Stimulated activated CD4-positive, alpha-beta T cell treated with anti-CD3 and anti-CD28 coated beads, Interleukin-1b, Interleukin-23, amount 100 ng/mL, for 4 hours (primary cell): ENCODE results near the gene PFN4.
A peak's percentile ranks its signal among the peaks of the same experiment; 100 is the strongest.
"Not testable (repeated sequence)": the region's sequence is repeated elsewhere in the genome, so short reads cannot be mapped to it uniquely, and the experiment has no call there.

Experiments
- DNase-seq, 2 donors: peaks; one replicate each; pipeline ENCODE4 v3.0.0-alpha.2; 2020; ENCODE audit warnings: low read depth in 2 of 2

The PFN4 gene, protein sequence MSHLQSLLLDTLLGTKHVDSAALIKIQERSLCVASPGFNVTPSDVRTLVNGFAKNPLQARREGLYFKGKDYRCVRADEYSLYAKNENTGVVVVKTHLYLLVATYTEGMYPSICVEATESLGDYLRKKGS

DNA sequence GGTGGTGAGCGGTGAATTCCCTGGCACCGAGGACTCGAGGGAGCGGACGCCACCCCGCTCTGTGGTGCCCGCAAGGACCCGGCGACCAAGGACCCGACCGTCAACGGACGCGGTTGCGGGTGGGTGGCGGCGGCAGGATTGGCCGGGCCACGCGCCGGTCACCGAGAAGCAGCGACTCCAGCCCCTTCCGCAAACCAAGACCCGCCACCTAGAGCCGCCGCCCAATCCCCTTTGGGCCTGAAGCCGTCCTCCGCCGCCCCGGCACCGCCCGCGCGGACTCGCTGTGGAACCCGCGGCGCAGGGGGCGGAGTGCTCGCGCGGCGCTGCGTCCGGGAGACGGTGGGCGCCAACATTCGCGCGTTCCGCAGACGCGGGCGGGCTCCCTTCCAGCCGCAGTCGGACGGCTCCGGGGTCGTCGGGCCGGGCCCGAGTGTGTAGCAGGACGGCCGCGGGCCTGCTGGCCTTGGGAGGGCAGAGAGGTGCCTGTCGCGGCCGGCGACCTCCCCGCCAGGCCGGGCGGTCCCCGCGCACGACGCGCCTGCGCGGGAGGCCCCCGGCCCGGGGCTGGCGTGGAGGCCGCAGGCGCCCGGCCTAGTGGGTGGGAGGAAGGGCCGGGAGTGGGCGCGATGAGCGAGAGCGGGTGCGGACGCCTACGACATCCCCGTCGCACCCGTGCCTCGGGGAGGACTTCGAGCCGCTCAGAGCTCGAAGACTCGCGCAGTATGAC is at the start of gene PFN4, which contains the start of gene FAM228B:
Gene PFN4, minus strand, starts transcription at position 140 of the 727 bp plus-strand sequence. CDS start 799 bp downstream, outside the sequence.
Gene FAM228B, plus strand, starts transcription at position 275 of the 727 bp plus-strand sequence. CDS start 893 bp downstream, outside the sequence.
- DNase-seq, result peak; percentile 26 to 55

DNA sequence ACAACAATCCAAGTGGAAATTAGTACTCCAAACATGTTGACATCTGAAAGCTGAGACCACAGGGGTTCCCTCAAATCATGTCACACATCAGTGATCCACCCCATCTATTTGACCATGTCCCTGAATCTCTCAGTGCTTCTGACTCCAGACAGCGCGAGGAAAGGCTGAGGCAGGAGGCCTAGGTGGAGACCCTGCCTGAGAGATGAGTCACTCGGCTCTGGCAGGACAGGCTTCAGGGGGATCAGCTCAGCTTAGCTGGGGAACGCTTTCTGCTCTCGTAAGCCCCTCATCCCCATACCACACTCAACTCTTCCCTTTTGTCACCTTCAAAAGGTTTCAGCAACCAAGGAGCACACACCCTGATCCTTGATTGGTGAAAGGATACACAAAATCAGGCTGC is 45.9 kb upstream of the PFN4 start:
- no peak for DNase-seq

DNA sequence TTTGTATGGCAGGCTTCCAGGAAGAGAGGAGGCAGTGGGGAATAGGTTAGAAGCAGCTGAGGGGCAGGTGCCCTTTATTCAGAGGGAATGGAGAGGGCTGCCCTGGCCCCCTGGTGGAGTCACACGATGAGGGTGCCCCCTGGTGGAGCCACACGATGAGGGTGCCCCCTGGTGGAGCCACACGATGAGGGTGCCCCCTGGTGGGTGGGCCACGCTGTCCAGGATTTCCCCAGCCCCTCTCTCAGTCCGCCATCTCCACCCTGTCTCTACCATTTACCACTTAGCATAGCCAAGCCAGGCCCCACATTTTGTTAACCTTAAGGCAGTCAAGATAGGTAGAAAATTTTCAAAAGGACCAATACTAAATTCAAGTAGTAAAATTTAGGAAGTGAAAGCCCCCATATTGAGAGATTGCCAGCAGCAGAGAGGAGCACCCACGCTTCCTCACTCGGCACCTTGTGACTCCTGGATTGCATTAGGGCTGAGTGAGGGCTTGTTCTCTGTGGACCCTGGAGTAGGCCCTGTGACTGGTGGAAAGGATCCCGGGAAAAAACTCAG is 41.4 kb upstream of the PFN4 start:
- DNase-seq, result peak; percentile 18 to 21

DNA sequence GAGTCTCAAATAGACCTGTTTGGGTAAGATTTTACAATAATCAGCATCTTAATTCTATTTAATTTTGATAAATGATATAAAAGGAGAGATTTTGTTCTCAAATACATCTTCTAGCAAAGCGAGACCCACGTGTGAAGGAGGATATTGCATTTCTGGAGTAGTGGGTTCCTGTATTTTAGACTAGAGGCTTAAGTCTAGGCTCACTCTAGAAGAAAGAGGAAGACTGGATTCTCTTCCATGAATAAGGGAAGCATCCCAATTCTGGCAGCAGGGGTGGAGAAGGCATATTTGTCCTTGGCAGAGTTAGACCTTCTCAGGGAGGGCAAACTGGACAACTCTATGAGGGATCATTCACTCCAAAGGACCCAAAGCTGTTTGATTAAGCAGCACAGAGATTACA is 40.5 kb upstream of the PFN4 start:
- no peak for DNase-seq

DNA sequence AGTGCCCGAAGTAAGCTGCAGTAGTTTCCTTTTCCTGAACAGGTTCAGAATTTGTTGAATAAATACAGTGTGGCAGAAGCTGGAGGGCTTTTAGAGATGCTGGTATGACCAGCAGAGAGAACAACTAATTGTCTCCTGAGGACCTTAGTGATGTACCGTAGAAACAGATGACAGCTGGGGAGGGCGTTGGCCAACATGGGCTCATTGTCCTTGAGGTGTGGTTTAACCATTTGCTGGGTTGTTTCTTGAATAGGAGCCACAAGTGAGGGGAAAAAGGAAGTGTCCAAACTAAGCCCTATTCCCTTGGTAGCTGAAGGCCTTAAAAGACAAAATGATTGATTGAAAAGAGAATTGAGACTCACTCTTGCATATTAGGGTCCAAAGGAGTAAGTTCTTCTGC is 40.1 kb upstream of the PFN4 start:
- DNase-seq, result no peak

DNA sequence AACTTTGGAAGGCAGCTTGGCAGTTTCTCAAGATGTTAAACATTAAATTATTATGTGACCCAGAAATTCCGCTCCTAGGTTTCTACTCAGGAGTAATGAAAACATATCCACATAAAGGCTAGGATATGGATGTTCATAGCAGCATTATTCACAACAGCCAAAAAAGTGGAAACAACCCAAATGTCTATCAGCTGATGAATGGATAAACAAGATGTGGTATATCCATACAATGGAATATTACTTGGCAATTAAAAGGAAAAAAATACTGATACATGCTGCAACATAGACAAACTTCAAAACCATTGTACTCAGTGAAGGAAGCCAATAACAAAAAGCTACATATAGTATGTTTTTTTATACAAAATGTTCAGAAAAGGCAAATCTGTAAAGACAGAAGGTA is 39.4 kb upstream of the PFN4 start:
- no peak for DNase-seq

DNA sequence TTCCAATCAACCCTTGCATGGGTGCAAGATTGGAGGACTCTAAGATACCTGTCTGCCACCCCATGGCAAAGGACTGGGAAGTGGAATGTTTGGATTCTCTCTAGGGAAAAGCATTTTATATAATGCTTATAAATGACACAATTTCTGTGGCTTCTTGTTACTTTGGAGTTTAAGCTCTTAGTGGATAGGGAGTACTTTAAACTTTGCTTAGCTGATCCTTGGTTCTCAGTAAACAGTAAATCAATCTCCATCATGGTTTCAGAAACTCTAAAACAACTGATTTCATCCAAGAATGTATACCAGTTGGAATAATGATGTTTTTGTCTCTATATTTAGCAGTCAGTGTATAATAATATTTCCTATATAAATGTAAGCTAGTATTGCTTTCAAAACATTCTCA is 37.6 kb upstream of the PFN4 start:
- no peak for DNase-seq

DNA sequence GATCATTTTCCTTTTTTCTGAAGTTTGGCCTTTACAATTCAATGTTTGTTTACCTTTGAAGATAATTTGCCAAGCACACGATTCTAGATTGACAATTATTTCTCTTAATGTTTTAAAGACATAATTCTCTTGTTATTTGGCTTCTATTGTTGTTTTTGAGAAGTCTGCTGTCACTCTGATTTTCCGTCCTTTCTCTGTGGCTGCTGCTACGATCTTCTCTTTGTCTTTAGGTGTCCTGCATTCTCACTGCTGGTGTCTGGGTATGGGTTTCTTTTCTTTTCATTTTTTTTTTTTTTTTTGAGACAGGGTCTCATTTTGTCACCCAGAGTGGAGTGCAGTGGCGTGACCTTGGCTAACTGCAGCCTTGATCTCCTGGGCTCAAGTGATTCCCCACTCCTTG is 36.6 kb upstream of the PFN4 start:
- DNase-seq, result no peak

DNA sequence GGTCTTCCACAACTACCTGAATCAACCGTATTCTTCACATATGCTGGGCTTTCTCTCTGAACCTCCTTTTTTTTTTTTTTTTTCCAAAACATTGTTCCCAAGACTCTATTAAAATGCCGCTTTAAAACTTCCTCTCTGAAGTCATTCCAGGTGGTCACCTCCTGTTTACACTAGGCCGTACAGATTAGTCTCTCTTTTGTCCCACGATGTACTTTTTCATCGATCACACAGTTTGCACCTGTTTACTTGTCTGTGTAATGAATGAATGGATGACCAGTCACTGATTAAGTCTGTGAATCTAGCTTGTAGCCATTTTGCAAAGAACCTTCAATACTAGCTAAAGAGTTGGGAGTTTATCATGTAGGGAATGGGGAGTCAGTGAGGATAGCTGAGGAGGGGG is 35.0 kb upstream of the PFN4 start:
- no peak for DNase-seq

DNA sequence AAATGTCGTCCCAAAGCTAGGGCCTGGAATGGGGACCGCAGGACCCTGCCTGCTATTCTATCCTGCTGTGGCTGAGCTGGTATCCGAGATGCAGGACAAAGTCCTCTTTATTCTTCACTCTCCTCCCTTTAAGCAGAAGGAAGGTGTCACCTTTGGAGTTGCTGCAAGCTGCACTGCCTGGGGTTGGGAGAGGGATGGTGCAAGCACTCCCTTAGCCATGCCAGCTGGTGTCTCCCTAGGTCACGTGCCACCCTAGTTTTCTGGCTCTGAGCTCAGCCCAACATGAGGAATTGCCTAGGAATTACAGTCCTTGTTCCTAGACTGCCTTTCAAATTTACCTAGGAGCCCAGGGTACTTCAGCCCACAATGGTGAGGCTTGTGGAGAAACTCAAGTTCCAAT is 30.3 kb upstream of the PFN4 start:
- no peak for DNase-seq

DNA sequence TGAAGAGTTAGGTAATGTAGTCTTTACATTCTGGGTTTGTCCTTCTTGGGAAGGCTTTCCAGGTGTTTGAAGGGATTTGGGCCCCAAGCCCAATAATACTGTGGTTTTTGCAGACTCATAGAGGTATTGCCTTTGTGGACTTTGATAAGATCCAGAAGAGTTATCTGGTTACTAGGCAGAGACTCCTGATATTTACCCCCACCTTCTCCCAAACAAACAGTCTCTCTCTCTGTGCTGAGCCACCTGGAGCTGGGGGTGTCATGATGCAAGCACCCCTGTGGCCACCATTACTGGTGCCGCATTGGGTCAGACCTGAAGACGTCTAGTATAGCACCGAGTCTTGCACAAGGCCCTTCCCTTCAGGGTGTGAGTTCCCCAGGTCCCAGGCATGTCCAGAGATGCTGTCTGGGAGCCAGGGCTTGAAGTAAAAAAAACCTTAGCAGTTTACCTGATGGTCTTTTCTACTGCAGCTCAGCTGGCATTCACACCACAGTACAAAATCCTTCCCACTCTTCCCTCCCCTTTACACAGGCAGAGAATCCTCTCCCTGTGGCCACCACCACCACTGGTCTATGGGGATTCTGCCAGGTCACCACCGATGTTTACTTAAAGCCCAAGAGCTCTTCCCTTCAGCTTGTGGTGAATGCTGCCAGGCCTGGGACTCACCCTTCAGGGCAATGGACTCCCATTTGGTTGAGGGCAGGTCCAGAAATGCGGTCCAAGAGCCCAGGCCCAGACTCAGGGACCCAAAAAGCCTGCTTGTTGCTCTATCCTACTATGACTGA is 29.5 kb upstream of the PFN4 start:
- no peak for DNase-seq

DNA sequence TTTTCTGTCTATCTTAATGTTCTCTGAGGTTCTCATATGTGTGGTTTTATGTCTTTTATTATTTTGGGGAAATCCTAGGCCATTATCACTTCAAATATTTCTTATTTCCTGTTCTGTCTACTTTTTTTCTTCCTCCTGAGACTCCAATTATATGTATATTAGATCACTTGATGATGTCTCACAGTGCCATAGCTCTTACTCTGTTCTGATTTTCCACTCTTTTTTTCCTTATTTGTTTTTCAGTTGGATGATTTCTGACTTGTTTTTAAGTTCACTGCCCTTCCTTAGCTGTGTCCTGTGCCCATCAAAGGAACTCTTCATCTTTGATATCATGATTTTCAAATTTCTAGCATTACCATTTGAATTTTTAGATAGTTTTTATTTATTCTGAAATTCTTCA is 24.2 kb upstream of the PFN4 start:
- no peak for DNase-seq

DNA sequence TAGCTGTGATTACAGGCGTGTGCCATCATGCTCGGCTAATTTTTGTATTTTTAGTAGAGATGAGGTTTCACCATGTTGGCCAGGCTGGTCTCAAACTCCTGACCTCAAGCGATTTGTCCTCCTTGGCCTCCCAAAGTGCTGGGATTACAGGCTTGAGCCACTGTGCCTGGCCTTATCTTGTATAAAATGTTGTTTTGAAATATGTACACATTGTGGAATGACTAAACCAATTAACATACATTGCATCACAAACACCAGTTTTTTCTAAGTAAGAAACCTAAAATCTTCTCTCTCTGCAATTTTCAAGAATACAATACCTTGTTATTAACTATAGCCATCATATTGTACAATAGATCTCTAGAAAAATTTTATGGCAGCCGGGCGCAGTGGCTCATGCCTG is 17.2 kb upstream of the PFN4 start:
- not testable (repeated sequence) for DNase-seq

DNA sequence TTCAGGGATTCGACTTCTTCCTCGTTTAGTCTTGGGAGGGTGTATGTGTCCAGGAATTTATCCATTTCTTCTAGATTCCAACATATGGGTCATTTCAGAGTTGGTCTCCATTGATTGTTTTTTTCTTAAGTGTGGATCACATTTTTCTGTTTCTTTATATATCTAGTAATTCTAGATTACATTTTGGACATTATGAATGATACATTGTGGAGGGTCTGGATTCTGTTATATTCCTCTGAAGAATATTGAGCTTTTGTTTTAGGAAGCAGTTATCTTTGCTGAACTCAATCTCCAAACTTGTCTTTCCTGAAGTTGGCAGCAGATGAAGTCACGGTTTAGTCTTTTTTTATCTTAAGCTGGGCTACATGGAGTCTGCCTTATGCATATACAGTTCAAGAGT is 9.4 kb upstream of the PFN4 start:
- no peak for DNase-seq

DNA sequence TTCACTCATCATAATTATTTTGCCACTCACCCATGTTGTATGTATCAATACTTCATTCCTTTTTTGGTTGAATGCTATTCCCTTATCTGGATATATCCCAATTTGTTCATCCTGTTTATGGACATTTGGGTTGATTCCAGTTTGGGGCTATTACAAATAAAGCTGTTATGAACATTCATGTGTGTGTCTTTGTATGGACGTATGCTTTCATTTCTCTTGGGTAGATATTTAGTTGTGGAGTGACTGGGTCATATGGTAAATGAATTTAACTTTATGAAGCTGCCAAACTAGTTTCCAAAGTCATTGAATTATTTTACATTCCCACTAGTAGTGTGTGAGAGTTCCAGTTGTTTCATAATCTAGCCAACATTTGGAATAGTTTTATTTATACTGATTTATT is 2.8 kb upstream of the PFN4 start:
- no peak for DNase-seq

DNA sequence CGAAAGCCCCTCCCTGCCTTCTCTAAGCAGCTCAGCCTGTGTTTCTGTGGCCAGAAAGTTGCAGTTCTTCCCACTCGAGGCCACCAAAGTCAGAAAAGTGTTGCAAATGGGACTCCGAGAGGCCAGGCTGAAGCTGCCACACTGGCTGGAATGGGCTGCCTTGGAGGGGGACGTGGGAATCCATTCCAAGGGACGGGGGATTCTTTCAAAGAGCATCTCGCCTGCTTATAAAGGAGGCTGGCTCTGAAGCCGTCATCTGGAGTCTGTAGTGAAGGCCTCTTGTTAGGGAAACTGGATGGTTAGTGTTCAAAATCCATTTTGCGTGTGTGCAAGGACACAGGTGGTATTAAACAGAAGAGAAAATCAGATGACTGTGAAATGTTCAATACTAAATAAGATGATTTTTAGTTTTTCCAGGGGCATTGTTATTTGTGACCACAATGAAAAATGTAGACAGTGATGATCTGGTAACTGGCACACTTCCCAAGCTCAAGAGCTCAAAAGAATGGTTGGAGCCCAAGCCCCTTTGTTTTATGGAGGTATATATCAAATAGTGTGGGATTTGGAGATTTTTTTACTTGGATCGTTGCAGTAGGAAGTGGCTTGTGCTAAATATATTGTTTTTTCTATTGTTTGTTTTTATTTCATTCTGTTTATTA is 917 bp upstream of the PFN4 start:
- peak in 1 of 2 donors; percentile 10 for DNase-seq

DNA sequence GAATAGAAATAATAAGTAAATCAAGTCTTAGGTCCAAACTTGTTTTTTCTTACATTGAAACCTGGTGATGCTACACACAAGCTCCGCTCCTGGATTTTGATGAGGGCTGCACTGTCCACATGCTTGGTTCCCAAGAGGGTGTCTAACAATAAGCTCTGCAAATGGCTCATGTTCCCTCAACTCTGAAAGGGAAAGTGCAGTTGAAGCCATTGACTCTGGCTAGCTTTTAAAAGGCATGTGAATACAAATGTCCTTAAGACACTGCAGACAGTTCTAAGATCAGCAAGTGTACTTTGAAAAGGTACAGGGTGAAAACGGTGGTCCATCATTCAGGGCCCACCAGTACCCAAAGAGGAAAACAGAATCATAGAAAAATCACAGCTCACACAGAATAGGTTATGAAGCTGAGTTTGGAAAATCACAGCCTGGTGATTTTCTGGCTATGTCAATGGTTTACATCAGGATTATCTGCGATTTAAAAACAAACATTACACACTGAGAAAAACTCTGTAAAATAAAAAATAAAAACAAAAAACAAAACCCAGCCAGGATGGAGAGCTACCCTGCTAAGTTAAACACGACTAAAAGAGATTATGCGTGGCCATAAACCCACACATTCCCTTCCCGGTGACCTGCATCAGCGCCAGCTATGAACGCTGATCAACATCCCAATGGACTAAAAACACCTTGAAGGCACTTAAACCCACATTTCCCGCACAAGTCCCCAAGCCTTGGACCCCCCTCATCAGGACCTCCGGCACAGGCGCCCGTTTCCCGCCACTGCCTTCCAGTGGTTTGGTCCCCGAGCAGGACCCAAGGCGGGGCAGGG is 554 bp downstream of the PFN4 start:
- DNase-seq, result no peak

DNA sequence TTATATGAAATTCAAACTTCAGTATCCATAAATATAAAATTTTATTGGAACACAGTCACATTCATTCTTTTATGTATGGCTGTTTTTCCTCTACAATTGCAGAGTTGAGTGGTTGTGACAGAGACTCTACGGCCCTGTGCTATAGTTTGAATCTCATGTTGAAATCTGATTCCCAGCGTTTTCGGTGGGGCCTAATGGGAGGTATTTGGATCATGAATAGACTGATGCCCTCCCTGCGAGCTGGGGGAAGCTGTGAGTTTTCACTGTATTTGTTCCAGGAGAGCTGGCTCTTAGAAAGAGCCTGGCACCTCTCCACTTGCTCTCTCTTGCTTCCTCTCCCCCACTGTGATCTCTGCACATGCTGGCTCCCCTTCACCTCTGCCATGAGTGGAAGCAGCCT is 1.7 kb downstream of the PFN4 start:
- DNase-seq, result no peak

DNA sequence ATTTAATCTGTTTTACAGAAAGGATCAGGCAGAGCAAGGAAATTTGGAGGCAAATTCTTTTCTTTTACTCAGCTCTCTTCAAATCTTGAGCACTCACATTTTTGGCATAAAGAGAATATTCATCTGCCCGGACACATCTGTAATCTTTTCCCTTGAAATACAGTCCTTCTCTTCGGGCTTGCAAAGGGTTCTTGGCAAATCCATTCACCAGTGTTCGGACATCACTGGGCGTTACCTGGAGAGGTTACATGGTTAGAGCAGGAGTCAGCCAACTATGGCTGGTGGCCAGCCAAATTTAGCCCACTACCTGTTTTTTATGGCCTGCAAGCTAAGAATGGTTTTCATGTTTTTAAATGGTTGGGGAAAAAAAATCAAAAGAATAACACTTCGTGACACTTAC is 2.1 kb downstream of the PFN4 start:
- DNase-seq, result no peak

DNA sequence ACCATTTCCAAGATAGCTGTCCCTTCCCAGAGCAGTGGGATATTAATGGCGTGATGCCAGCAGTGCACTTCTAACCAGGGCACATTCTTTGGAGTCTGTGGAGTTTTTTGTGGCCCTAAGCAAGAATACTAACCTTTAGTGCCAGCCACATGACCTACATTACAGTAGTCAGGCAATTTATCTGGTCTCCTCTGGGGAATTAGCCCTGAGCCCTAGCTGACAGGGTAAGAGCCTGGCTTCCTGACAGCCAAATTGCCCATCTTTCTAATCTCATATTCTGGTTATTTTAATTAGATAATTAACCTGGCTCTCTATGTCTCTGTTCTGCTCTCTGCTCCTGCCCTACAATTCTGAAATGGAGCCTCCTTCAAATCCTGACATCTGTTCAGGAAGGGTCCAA is 5.2 kb downstream of the PFN4 start:
- DNase-seq, result no peak

DNA sequence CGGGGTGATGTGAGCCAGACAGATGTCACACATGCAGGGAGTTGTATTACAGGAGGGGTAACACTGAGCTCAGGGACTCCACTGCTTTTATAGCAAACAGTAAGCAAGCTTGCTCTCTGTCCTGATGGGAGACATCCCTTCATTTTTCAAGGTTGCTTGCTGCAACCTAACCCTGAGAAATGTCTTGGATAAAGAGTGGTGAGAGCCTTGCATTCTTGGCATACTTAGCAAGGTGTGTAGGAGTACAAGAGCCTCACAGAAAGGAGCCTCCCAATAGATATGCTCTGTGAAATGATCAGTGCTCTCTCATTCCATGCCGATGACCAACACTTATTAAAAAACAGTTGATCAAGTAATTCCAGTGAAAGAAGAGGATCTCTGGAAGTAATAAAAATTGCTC is 8.1 kb downstream of the PFN4 start:
- DNase-seq, result no peak
